HCT116 (cell line): ENCODE data around the gene BLTP3B. TPM values are rescaled to one million over a fixed set of nuclear protein-coding genes. Genes with fewer than 3 reads are reported as not detected.

Experiments
- ATAC-seq: fragments of 200-7000 bp; cut with Tn5 transposase; 2 replicates; pipeline ENCODE4 v1.9.1; 2020; ENCODE audit warnings: mild to moderate bottlenecking, moderate library complexity
- BruUV-seq: library from RNA; stranded (reverse); fragments of 400-500 nt; replicated peaks from 2 replicates; lab custom pipeline; 2021; lab: Mats Ljungman, UMichigan
- CTCF ChIA-PET: fragments of 300-600 bp; sonication (Branson Sonifier 250); formaldehyde crosslinking; loops from one replicate; lab custom pipeline; 2021; ENCODE audit warnings: antibody characterized with exemption; lab: Charles Lee
- POLR2A ChIA-PET: fragments of 300-600, 350-600 bp; sonication (Branson Sonifier 250); formaldehyde crosslinking; loops from one replicate; lab custom pipeline; 2021; ENCODE audit warnings: antibody characterized with exemption; lab: Charles Lee
- RAD21 ChIA-PET, 2 experiments: fragments of 300-600 bp; sonication (Branson Sonifier 250); formaldehyde crosslinking; loops; one replicate each; lab custom pipeline; 2023; ENCODE audit warnings: low total read pairs in 2 of 2; ENCODE audit not compliant: uncharacterized antibody in 2 of 2, unreplicated experiment in 2 of 2, low non-redundant PET in 1 of 2; lab: Charles Lee
- DNase-seq: peaks from one replicate; pipeline ENCODE4 v3.0.0-alpha.2; 2010; ENCODE audit warnings: low read depth, low spot score
- H2AFZ ChIP-seq: fragments of 200-600 bp; shearing (Covaris generic), sonication (generic); 2 replicates; pipeline ENCODE4 v1.6.1; 2017; ENCODE audit warnings: low read depth, mixed run types, mixed read lengths, antibody characterized with exemption, low read length; ENCODE audit not compliant: poor library complexity, severe bottlenecking
- H3K27ac ChIP-seq: 2 replicates; pipeline ENCODE4 v1.5.1; 2012; ENCODE audit warnings: low read depth, low read length
- H3K27me3 ChIP-seq: fragments of 200-600 bp; sonication (generic); 2 replicates; pipeline ENCODE4 v1.6.1; 2016; ENCODE audit warnings: mixed run types, low read length, mixed read lengths; ENCODE audit not compliant: insufficient read depth
- H3K36me3 ChIP-seq, 2 experiments: fragments of 200-500 bp in 1 of 2; fragments of 200-600 bp in 1 of 2; sonication (Bioruptor generic) in 1 of 2; sonication (generic) in 1 of 2; 2 replicates each; pipeline versions ENCODE4 v1.5.1 to v1.6.1; 2014 to 2016; ENCODE audit warnings: low read length in 2 of 2, inconsistent platforms in 1 of 2, mixed read lengths in 1 of 2, mixed run types in 1 of 2; ENCODE audit not compliant: insufficient read depth in 2 of 2, control insufficient read depth in 1 of 2
- H3K4me1 ChIP-seq, 2 experiments: fragments of 200-600 bp in 1 of 2; sonication (generic) in 1 of 2; 2 replicates each; pipeline versions ENCODE4 v1.5.1 to v1.6.1; 2012 to 2017; ENCODE audit warnings: low read length in 2 of 2, inconsistent platforms in 1 of 2, mild to moderate bottlenecking in 1 of 2, mixed read lengths in 1 of 2, mixed run types in 1 of 2, moderate library complexity in 1 of 2; ENCODE audit not compliant: insufficient read depth in 2 of 2, control insufficient read depth in 1 of 2
- H3K4me2 ChIP-seq: fragments of 200-600 bp; sonication (generic); 2 replicates; pipeline ENCODE4 v1.6.1; 2017; ENCODE audit warnings: mixed run types, low read length, mixed read lengths
- H3K4me3 ChIP-seq, 2 experiments: fragments of 200-600 bp in 1 of 2; sonication (generic) in 1 of 2; replicated peaks in 1 of 2; 2 replicates each; pipeline ENCODE4 v1.5.1; 2011 to 2016; ENCODE audit warnings: low read length in 2 of 2, control low read depth in 1 of 2, low read depth in 1 of 2, mild to moderate bottlenecking in 1 of 2, mixed read lengths in 1 of 2, mixed run types in 1 of 2
- H3K79me2 ChIP-seq: fragments of 200-600 bp; sonication (generic); 2 replicates; pipeline ENCODE4 v1.6.1; 2017; ENCODE audit warnings: mild to moderate bottlenecking, mixed run types, low read length, moderate library complexity, mixed read lengths; ENCODE audit not compliant: insufficient read depth
- H3K9ac ChIP-seq: fragments of 200-600 bp; sonication (generic); 2 replicates; pipeline ENCODE4 v1.6.1; 2016; ENCODE audit warnings: low read length, mixed read lengths
- H3K9me2 ChIP-seq: fragments of 200-600 bp; sonication (generic), shearing (Covaris generic); 2 replicates; pipeline ENCODE4 v1.6.1; 2017; ENCODE audit warnings: mixed run types, mild to moderate bottlenecking, moderate library complexity; ENCODE audit not compliant: insufficient read depth
- H3K9me3 ChIP-seq, 2 experiments: fragments of 200-500 bp in 1 of 2; fragments of 200-600 bp in 1 of 2; sonication (Bioruptor generic) in 1 of 2; sonication (generic) in 1 of 2; 2 replicates each; pipeline ENCODE4 v1.6.1; 2014 to 2017; ENCODE audit warnings: low read length in 2 of 2, mixed read lengths in 2 of 2, inconsistent platforms in 1 of 2, low read depth in 1 of 2, mild to moderate bottlenecking in 1 of 2, mixed run types in 1 of 2, moderate library complexity in 1 of 2; ENCODE audit not compliant: control insufficient read depth in 1 of 2, insufficient read depth in 1 of 2
- H4K20me1 ChIP-seq: fragments of 200-600 bp; sonication (generic), shearing (Covaris generic); 2 replicates; pipeline ENCODE4 v1.6.1; 2017; ENCODE audit warnings: mixed run types, mild to moderate bottlenecking, moderate library complexity; ENCODE audit not compliant: insufficient read depth
- EZH2 ChIP-seq: fragments of 200-600 bp; sonication (generic); IDR thresholded peaks from 2 replicates; pipeline ENCODE4 v1.6.1; 2017; ENCODE audit warnings: antibody characterized with exemption, mixed run types
- EZH2phosphoT487 ChIP-seq: fragments of 200-600 bp; IDR thresholded peaks from 2 replicates; pipeline ENCODE4 v1.6.1; 2018; ENCODE audit warnings: antibody characterized with exemption, borderline replicate concordance
- FOSL1 ChIP-seq: IDR thresholded peaks from 2 replicates; pipeline ENCODE4 v1.6.1; 2012; ENCODE audit warnings: low read depth
- JUND ChIP-seq: IDR thresholded peaks from 2 replicates; pipeline ENCODE4 v1.6.1; 2012
- MAX ChIP-seq: IDR thresholded peaks from 2 replicates; pipeline ENCODE4 v1.6.1; 2012
- POLR2A ChIP-seq: IDR thresholded peaks from 2 replicates; pipeline ENCODE4 v1.7.0; 2011; ENCODE audit warnings: borderline replicate concordance; ENCODE audit not compliant: insufficient read depth, insufficient read length; ENCODE audit errors: extremely low read depth
- RAD21 ChIP-seq: IDR thresholded peaks from 2 replicates; pipeline ENCODE4 v1.6.1; 2012; ENCODE audit warnings: low read depth, mild to moderate bottlenecking
- SIN3A ChIP-seq: IDR thresholded peaks from 2 replicates; pipeline ENCODE4 v1.6.1; 2012; ENCODE audit warnings: low read depth
- SRF ChIP-seq: IDR thresholded peaks from 2 replicates; pipeline ENCODE4 v1.6.1; 2012; ENCODE audit warnings: low read depth
- YY1 ChIP-seq: IDR thresholded peaks from 2 replicates; pipeline ENCODE4 v1.6.1; 2011; ENCODE audit warnings: low read length, low read depth, moderate library complexity, mild to moderate bottlenecking; ENCODE audit not compliant: insufficient replicate concordance; ENCODE audit errors: extremely low read depth
- ZBTB33 ChIP-seq: IDR thresholded peaks from 2 replicates; pipeline ENCODE4 v1.6.1; 2011; ENCODE audit warnings: mild to moderate bottlenecking, low read length, moderate library complexity; ENCODE audit not compliant: insufficient replicate concordance; ENCODE audit errors: extremely low read depth
- intact Hi-C: fragments of 100-400 bp; cut with micrococcal nuclease; formaldehyde crosslinking; loops from 2 replicates; pipeline ENCODE4 v1.10.0; 2022
- total RNA-seq: library from RNA; stranded (reverse); gene quantifications from one replicate; pipeline ENCODE4 v1.2.1, GENCODE V29; 2021; ENCODE audit not compliant: unreplicated experiment
- TF ChIP-seq, protein P1 (sequence below), 3 experiments: fragments of 200-600 bp in 1 of 3; sonication (generic) in 1 of 3; IDR thresholded peaks in 2 of 3; conservative IDR thresholded peaks in 1 of 3; 2 replicates each; pipeline ENCODE4 v1.5.1; 2012 to 2017; ENCODE audit warnings: low read depth in 2 of 3, low read length in 2 of 3, antibody characterized with exemption in 1 of 3, borderline replicate concordance in 1 of 3, control low read depth in 1 of 3, mild to moderate bottlenecking in 1 of 3, mixed read lengths in 1 of 3, mixed run types in 1 of 3, moderate library complexity in 1 of 3; ENCODE audit not compliant: insufficient read depth in 1 of 3
- TF ChIP-seq, protein P2 (sequence below): IDR thresholded peaks from 2 replicates; pipeline ENCODE4 v1.6.1; 2012; ENCODE audit warnings: low read depth

The BLTP3B gene
- total RNA-seq, 1 experiment from 2014 or later: 24.5 TPM

DNA sequence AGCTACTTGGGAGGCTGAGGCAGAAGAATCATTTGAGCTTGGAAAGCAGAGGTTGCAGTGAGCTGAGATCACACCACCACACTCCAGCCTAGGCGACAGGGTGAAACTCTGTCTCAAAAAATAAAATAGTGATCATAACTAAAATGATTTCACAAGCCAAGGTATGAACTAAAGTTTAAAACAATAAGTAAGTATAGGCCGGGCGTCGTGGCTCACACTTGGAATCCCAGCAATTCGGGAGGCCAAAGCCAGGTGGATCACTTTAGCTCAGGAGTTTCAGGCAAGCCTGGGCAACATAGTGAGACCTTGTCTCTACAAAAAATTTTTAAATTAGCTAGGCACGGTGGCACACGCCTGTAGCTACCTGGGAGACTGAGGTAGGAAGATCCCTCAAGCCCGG is 27.4 kb downstream of the BLTP3B start:
- peaks cover 49% of the 10 kb centered on the region for H3K79me2 ChIP-seq
- H3K9me3 ChIP-seq: no peaks in the 10 kb centered on the region
- RAD21 ChIA-PET: no interaction called here
- H3K4me2 ChIP-seq: no peak overlapping the region
- no peak for TF ChIP-seq POLR2A
- no peak for TF ChIP-seq ZBTB33
- no peak for TF ChIP-seq MAX
- TF ChIP-seq EZH2phosphoT487: no peak
- TF ChIP-seq, protein P1, sequence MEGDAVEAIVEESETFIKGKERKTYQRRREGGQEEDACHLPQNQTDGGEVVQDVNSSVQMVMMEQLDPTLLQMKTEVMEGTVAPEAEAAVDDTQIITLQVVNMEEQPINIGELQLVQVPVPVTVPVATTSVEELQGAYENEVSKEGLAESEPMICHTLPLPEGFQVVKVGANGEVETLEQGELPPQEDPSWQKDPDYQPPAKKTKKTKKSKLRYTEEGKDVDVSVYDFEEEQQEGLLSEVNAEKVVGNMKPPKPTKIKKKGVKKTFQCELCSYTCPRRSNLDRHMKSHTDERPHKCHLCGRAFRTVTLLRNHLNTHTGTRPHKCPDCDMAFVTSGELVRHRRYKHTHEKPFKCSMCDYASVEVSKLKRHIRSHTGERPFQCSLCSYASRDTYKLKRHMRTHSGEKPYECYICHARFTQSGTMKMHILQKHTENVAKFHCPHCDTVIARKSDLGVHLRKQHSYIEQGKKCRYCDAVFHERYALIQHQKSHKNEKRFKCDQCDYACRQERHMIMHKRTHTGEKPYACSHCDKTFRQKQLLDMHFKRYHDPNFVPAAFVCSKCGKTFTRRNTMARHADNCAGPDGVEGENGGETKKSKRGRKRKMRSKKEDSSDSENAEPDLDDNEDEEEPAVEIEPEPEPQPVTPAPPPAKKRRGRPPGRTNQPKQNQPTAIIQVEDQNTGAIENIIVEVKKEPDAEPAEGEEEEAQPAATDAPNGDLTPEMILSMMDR (IDR thresholded peaks at IDR 0.05 in 2 of 3, conservative IDR thresholded peaks at IDR 0.05 in 1 of 3; ENCODE audit: borderline replicate concordance in 1 of 3, insufficient read depth in 1 of 3, low read depth in 2 of 3, low read length in 2 of 3): no peak
- TF ChIP-seq, protein P2, sequence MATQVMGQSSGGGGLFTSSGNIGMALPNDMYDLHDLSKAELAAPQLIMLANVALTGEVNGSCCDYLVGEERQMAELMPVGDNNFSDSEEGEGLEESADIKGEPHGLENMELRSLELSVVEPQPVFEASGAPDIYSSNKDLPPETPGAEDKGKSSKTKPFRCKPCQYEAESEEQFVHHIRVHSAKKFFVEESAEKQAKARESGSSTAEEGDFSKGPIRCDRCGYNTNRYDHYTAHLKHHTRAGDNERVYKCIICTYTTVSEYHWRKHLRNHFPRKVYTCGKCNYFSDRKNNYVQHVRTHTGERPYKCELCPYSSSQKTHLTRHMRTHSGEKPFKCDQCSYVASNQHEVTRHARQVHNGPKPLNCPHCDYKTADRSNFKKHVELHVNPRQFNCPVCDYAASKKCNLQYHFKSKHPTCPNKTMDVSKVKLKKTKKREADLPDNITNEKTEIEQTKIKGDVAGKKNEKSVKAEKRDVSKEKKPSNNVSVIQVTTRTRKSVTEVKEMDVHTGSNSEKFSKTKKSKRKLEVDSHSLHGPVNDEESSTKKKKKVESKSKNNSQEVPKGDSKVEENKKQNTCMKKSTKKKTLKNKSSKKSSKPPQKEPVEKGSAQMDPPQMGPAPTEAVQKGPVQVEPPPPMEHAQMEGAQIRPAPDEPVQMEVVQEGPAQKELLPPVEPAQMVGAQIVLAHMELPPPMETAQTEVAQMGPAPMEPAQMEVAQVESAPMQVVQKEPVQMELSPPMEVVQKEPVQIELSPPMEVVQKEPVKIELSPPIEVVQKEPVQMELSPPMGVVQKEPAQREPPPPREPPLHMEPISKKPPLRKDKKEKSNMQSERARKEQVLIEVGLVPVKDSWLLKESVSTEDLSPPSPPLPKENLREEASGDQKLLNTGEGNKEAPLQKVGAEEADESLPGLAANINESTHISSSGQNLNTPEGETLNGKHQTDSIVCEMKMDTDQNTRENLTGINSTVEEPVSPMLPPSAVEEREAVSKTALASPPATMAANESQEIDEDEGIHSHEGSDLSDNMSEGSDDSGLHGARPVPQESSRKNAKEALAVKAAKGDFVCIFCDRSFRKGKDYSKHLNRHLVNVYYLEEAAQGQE: no peak
- no peak for TF ChIP-seq FOSL1
- TF ChIP-seq RAD21: no peak
- no peak for TF ChIP-seq YY1
- TF ChIP-seq SIN3A: no peak
- TF ChIP-seq JUND: no peak
- TF ChIP-seq EZH2: no peak
- TF ChIP-seq SRF: no peak
- POLR2A ChIA-PET: no interaction called here
- no peak overlapping the region for H2AFZ ChIP-seq
- no peak overlapping the region for H3K9ac ChIP-seq
- ATAC-seq (no peak), DNase-seq (no peak)
- intact Hi-C loops: loop anchor here (10.0 kb wide), 1 partner anchor 290 kb away; no protein-coding TSS in a partner anchor
- H3K36me3 ChIP-seq: no peaks in the 10 kb centered on the region
- H3K4me3 ChIP-seq: no peak overlapping the region
- H4K20me1 ChIP-seq: no peaks in the 10 kb centered on the region
- H3K27ac ChIP-seq: no peak overlapping the region
- no peaks in the 10 kb centered on the region for H3K27me3 ChIP-seq
- no peaks in the 10 kb centered on the region for H3K9me2 ChIP-seq
- no peaks in the 10 kb centered on the region for H3K4me1 ChIP-seq
- CTCF ChIA-PET: no interaction called here
- no TSS peak for BruUV-seq
